Mesenchymal stem cell (in vitro differentiated cells and primary cell): ENCODE results near the gene SLC9A8.
A peak's percentile ranks its signal among the peaks of the same experiment; 100 is the strongest.

ENCODE experiments used
- DNase-seq: peaks from one replicate; pipeline ENCODE4 v3.0.0-alpha.2; 2013
- H2AFZ ChIP-seq: one replicate; pipeline ENCODE4 v1.6.1; 2013; ENCODE audit warnings: low read depth, mild to moderate bottlenecking, control low read depth, inconsistent platforms, low read length, moderate library complexity
- H2AK5ac ChIP-seq: 2 replicates; pipeline ENCODE4 v1.6.1; 2013; ENCODE audit warnings: low read length, moderate library complexity, mild to moderate bottlenecking, inconsistent platforms; ENCODE audit not compliant: severe bottlenecking
- H2BK120ac ChIP-seq: one replicate; pipeline ENCODE4 v1.6.1; 2013; ENCODE audit warnings: low read depth, mild to moderate bottlenecking, inconsistent platforms, low read length, moderate library complexity
- H2BK12ac ChIP-seq, 2 experiments: one replicate each; pipeline ENCODE4 v1.6.1; 2013; ENCODE audit warnings: inconsistent platforms in 2 of 2, low read length in 2 of 2, mild to moderate bottlenecking in 2 of 2, moderate library complexity in 2 of 2, control low read depth in 1 of 2
- H2BK15ac ChIP-seq: one replicate; pipeline ENCODE4 v1.6.1; 2013; ENCODE audit warnings: mild to moderate bottlenecking, low read depth, inconsistent platforms; ENCODE audit not compliant: poor library complexity, severe bottlenecking
- H2BK5ac ChIP-seq: 2 replicates; pipeline ENCODE4 v1.6.1; 2013; ENCODE audit warnings: low read depth, mild to moderate bottlenecking, low read length, control low read depth, inconsistent platforms; ENCODE audit not compliant: poor library complexity, severe bottlenecking
- H3K14ac ChIP-seq, 2 experiments: one replicate each; pipeline ENCODE4 v1.6.1; 2013; ENCODE audit warnings: inconsistent platforms in 2 of 2, low read length in 2 of 2, control low read depth in 1 of 2, mild to moderate bottlenecking in 1 of 2, moderate library complexity in 1 of 2
- H3K18ac ChIP-seq, 2 experiments: one replicate each; pipeline ENCODE4 v1.6.1; 2013; ENCODE audit warnings: inconsistent platforms in 2 of 2, low read length in 2 of 2, control low read depth in 1 of 2, low read depth in 1 of 2, mild to moderate bottlenecking in 1 of 2
- H3K23ac ChIP-seq, 2 experiments: one replicate each; pipeline ENCODE4 v1.6.1; 2013; ENCODE audit warnings: inconsistent platforms in 2 of 2, low read length in 2 of 2, mild to moderate bottlenecking in 2 of 2, moderate library complexity in 2 of 2, control low read depth in 1 of 2
- H3K27ac ChIP-seq: 2 replicates; pipeline ENCODE4 v1.5.1; 2013; ENCODE audit warnings: mild to moderate bottlenecking, moderate library complexity, low read length, control low read depth, inconsistent platforms; ENCODE audit not compliant: poor library complexity, severe bottlenecking
- H3K27me3 ChIP-seq, 2 experiments: 2 replicates each; pipeline versions ENCODE4 v1.6.1 to v1.7.0; 2013; ENCODE audit warnings: low read length in 2 of 2, mild to moderate bottlenecking in 2 of 2, moderate library complexity in 2 of 2, control low read depth in 1 of 2, inconsistent platforms in 1 of 2; ENCODE audit not compliant: control insufficient read depth in 1 of 2, insufficient read depth in 1 of 2
- H3K36me3 ChIP-seq, 2 experiments: 2 replicates each; pipeline versions ENCODE4 v1.6.1 to v1.7.0; 2013; ENCODE audit warnings: low read length in 2 of 2, control low read depth in 1 of 2, inconsistent platforms in 1 of 2, low read depth in 1 of 2, mild to moderate bottlenecking in 1 of 2; ENCODE audit not compliant: insufficient read depth in 2 of 2, control insufficient read depth in 1 of 2
- H3K4ac ChIP-seq, 2 experiments: one replicate each; pipeline ENCODE4 v1.6.1; 2013; ENCODE audit warnings: inconsistent platforms in 2 of 2, low read length in 2 of 2, mild to moderate bottlenecking in 2 of 2, moderate library complexity in 2 of 2, control low read depth in 1 of 2, low read depth in 1 of 2
- H3K4me1 ChIP-seq: 2 replicates; pipeline ENCODE4 v1.6.1; 2013; ENCODE audit warnings: low read depth, low read length, control low read depth; ENCODE audit not compliant: control insufficient read depth, insufficient read depth
- H3K4me2 ChIP-seq: 2 replicates; pipeline ENCODE4 v1.6.1; 2013; ENCODE audit warnings: low read length, mild to moderate bottlenecking, inconsistent platforms; ENCODE audit not compliant: poor library complexity, severe bottlenecking
- H3K4me3 ChIP-seq, 2 experiments: 2 replicates each; pipeline versions ENCODE4 v1.5.1 to v1.7.0; 2013; ENCODE audit warnings: low read length in 2 of 2, mild to moderate bottlenecking in 2 of 2, control low read depth in 1 of 2, low read depth in 1 of 2; ENCODE audit not compliant: insufficient read depth in 1 of 2
- H3K79me1 ChIP-seq: replicated peaks from 2 replicates; pipeline ENCODE4 v1.6.1; 2013; ENCODE audit warnings: mild to moderate bottlenecking, control low read depth, low read length, inconsistent platforms; ENCODE audit not compliant: poor library complexity, severe bottlenecking
- H3K9ac ChIP-seq: 2 replicates; pipeline ENCODE4 v1.7.0; 2013; ENCODE audit warnings: mild to moderate bottlenecking, low read length, moderate library complexity
- H3K9me3 ChIP-seq: 2 replicates; pipeline ENCODE4 v1.7.0; 2013; ENCODE audit warnings: mild to moderate bottlenecking, low read length; ENCODE audit not compliant: control insufficient read depth
- H4K8ac ChIP-seq: one replicate; pipeline ENCODE4 v1.6.1; 2013; ENCODE audit warnings: inconsistent platforms, mild to moderate bottlenecking, low read length, moderate library complexity
- H4K91ac ChIP-seq: one replicate; pipeline ENCODE4 v1.6.1; 2013; ENCODE audit warnings: mild to moderate bottlenecking, low read length, inconsistent platforms
- WGBS: methylation state at CpG from one replicate; pipeline ENCODE4 v1.1.7; 2013; ENCODE audit warnings: mixed read lengths; 5-methylcytosine and 5-hydroxymethylcytosine counted together

Gene SLC9A8

GRCh38 chr20:49810491-49811190, 2.0 kb upstream of the SLC9A8 start:
- no peak overlapping the region for H2BK12ac ChIP-seq
- H3K4ac ChIP-seq, result no peak overlapping the region
- H4K8ac ChIP-seq, result no peak overlapping the region
- H2BK15ac ChIP-seq, result no peak overlapping the region
- no peak overlapping the region for H3K18ac ChIP-seq
- H3K9me3 ChIP-seq, result no peaks in the 10 kb centered on the region
- H3K79me1 ChIP-seq, result peaks cover 7% of the 10 kb centered on the region
- H4K91ac ChIP-seq, result no peak overlapping the region
- peaks cover 8 to 10% of the 10 kb centered on the region in 2 experiments for H3K36me3 ChIP-seq
- no peak overlapping the region for H3K9ac ChIP-seq
- 96% methylated on average over 5 of the region's 6 CpGs for WGBS
- no peak overlapping the region for H3K14ac ChIP-seq
- no peak overlapping the region for H2BK5ac ChIP-seq
- H3K4me3 ChIP-seq, result no peak overlapping the region
- peak overlapping the region; percentile 23 for H2AFZ ChIP-seq
- H3K23ac ChIP-seq, result no peak overlapping the region
- H3K4me2 ChIP-seq, result no peak overlapping the region
- no peak overlapping the region for H3K27ac ChIP-seq
- peak overlapping the region; percentile 13 for H2AK5ac ChIP-seq
- no peak overlapping the region for H2BK120ac ChIP-seq
- H3K4me1 ChIP-seq, result peaks cover 7% of the 10 kb centered on the region
- no peaks in the 10 kb centered on the region for H3K27me3 ChIP-seq
- DNase-seq, result no peak

DNA sequence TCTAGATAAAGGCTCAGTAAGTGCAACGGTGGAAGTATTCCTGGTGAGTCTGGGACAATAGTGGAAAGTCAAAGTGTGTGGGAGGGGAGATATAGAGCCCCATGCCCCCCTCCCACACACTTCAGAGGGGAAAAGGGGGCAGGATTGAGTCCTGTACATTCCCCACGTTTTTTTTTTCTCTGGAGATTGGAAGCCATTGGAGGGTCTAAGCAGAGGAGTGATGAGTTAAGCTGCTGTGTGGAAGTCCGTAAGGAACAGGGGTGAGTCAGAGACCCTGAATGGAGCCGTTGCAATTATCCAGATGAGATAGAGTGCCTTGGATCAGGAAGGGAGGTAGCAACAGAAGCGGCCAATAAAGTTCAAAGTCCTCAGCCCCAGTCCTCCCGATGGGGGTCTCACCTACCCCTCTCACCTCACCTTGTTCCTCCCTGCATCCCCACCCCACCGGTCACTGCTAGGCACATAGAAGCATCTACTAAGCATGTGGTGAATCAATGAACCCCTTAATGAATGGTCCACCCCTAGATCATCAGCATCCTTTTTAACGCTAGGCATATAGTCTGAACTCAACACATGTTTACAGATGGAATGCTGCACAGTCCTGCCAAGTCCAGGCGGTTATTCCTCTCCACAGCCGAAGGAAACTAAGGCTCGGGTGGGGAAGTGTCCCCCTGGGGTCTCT, 662 bp upstream of the SLC9A8 start:
- H4K91ac ChIP-seq, result peak overlapping the region; percentile 1
- WGBS, result 33% methylated on average over 11 of the region's 11 CpGs
- H3K4ac ChIP-seq, result peak overlapping the region; percentile 0 to 75
- H3K9ac ChIP-seq, result peak overlapping the region; percentile 96
- H3K4me3 ChIP-seq, result peak overlapping the region; percentile 62 to 98
- H3K4me2 ChIP-seq, result peak overlapping the region; percentile 73
- H3K36me3 ChIP-seq, result peaks cover 11 to 19% of the 10 kb centered on the region in 2 experiments
- H2BK5ac ChIP-seq, result no peak overlapping the region
- H4K8ac ChIP-seq, result peak overlapping the region; percentile 54
- peak overlapping the region; percentile 45 for H2AK5ac ChIP-seq
- no peaks in the 10 kb centered on the region for H3K9me3 ChIP-seq
- no peak overlapping the region for H3K23ac ChIP-seq
- H3K18ac ChIP-seq, result peak overlapping the region; percentile 23 to 40
- no peaks in the 10 kb centered on the region for H3K27me3 ChIP-seq
- H2BK12ac ChIP-seq, result peak overlapping the region in 1 of 2 experiments; percentile 37
- H3K4me1 ChIP-seq, result peaks cover 7% of the 10 kb centered on the region
- H3K79me1 ChIP-seq, result peaks cover 7% of the 10 kb centered on the region
- DNase-seq, result peak; percentile 68
- peak overlapping the region; percentile 75 for H2AFZ ChIP-seq
- H3K14ac ChIP-seq, result peak overlapping the region in 1 of 2 experiments; percentile 83
- H2BK120ac ChIP-seq, result peak overlapping the region; percentile 24
- H3K27ac ChIP-seq, result peak overlapping the region; percentile 77
- H2BK15ac ChIP-seq, result peak overlapping the region; percentile 70

DNA sequence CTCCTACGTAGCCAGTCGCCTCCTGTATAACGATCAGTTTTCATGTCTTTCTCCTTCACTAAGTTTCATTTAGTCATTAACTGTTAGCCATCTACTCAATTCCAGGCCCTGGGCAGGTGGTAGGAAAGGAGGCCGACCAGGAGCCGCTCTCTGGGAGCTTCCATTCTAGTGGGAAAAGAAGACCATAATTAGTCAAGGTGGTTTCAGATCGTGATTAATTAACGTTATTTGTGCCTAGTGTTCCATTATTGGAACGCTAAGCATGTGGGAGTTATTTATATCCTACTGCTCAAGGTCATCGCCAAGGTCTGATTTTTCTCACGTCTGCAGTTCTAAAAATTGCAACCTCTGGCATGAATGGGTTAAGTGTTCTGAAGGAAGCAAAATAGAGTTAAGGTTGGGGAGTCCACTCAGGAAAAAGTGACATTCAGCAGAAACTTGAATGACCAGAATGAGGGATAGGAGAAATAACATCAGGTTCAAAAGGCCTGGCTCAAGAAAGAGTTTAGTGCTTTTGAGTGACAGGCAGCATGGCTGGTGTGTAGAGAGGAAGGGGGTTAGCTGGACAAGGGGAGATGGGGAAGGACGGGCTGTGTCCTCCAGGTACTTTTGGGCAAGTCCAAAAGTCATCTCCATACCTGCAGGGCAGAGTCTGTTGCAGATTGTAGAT, 812 bp downstream of the SLC9A8 start:
- H3K27me3 ChIP-seq, result no peaks in the 10 kb centered on the region
- H3K4me1 ChIP-seq, result peaks cover 7% of the 10 kb centered on the region
- peaks cover 13 to 33% of the 10 kb centered on the region in 2 experiments for H3K36me3 ChIP-seq
- H3K18ac ChIP-seq, result peak overlapping the region; percentile 73 to 81
- peaks cover 7% of the 10 kb centered on the region for H3K79me1 ChIP-seq
- no peaks in the 10 kb centered on the region for H3K9me3 ChIP-seq
- no peak for DNase-seq
- H2BK12ac ChIP-seq, result no peak overlapping the region
- H3K4me2 ChIP-seq, result peak overlapping the region; percentile 94
- peak overlapping the region; percentile 96 for H3K9ac ChIP-seq
- H4K91ac ChIP-seq, result no peak overlapping the region
- H2BK5ac ChIP-seq, result no peak overlapping the region
- H3K4me3 ChIP-seq, result peak overlapping the region; percentile 62 to 98
- peak overlapping the region in 1 of 2 experiments; percentile 92 for H3K14ac ChIP-seq
- peak overlapping the region in 1 of 2 experiments; percentile 98 for H3K4ac ChIP-seq
- H4K8ac ChIP-seq, result peak overlapping the region; percentile 75
- H3K27ac ChIP-seq, result peak overlapping the region; percentile 87
- no peak overlapping the region for H2BK15ac ChIP-seq
- H2AK5ac ChIP-seq, result peak overlapping the region; percentile 40
- no peak overlapping the region for H3K23ac ChIP-seq
- H2AFZ ChIP-seq, result peak overlapping the region; percentile 23
- WGBS, result 24% methylated on average over 9 of the region's 11 CpGs
- no peak overlapping the region for H2BK120ac ChIP-seq
